H1 (cell line): ENCODE data around the gene OR6C75.

ENCODE experiments used
- CBX8 ChIP-seq: fragments of 300-800, 300-1000 bp; sonication (generic); IDR thresholded peaks from 2 replicates; pipeline ENCODE4 v1.7.1; 2016; ENCODE audit warnings: low read depth, low read length, borderline replicate concordance
- TF ChIP-seq, protein P1 (sequence below), 3 experiments: IDR thresholded peaks; 1 replicate in 2 of 3; 2 replicates in 1 of 3; pipeline versions ENCODE4 v1.5.1 to v1.6.1; 2011; ENCODE audit warnings: low read length in 3 of 3, mild to moderate bottlenecking in 3 of 3, inconsistent platforms in 2 of 3, low read depth in 1 of 3, moderate library complexity in 1 of 3; ENCODE audit not compliant: insufficient read depth in 1 of 3; ENCODE audit errors: control extremely low read depth in 1 of 3

DNA sequence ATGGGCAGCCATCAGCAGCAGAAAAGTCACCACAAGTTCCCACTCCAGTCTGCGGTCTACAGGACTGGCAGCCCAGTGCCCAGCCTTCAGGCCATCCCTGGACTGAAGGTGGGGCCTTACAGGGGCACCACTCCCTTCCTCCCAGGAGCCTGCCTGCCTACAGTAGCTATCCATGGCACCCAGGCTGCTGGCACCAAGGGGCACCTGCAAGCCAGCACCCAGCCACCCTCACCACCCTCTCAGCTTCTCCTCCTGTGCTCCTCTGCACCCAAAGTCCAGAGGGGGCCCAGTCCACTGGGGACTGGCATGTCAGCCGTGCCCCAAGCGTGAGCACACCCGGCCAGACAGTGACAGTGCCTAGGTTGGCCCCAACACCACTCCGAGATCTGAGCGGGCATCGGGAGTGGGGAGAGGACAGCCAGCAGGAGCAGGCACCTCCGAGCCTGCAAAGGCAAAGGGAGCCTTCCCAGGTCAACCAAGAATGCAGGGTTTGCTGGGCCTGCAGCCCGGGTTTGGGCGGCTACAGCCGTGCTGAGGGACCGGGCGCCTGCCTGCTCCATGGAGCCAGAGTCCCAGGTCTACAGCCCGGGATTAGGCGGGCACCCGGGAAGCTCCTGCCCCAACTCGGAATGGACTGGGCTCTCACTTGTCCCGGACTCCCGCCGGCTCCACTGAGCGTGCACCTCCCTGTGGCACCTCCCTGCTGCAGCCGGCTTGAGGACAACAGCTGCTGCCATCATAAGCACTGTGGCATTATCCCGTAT is 29.4 kb downstream of the OR6C75 start:
- TF ChIP-seq, protein P1, sequence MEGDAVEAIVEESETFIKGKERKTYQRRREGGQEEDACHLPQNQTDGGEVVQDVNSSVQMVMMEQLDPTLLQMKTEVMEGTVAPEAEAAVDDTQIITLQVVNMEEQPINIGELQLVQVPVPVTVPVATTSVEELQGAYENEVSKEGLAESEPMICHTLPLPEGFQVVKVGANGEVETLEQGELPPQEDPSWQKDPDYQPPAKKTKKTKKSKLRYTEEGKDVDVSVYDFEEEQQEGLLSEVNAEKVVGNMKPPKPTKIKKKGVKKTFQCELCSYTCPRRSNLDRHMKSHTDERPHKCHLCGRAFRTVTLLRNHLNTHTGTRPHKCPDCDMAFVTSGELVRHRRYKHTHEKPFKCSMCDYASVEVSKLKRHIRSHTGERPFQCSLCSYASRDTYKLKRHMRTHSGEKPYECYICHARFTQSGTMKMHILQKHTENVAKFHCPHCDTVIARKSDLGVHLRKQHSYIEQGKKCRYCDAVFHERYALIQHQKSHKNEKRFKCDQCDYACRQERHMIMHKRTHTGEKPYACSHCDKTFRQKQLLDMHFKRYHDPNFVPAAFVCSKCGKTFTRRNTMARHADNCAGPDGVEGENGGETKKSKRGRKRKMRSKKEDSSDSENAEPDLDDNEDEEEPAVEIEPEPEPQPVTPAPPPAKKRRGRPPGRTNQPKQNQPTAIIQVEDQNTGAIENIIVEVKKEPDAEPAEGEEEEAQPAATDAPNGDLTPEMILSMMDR (IDR thresholded peaks at IDR 0.05; ENCODE audit: control extremely low read depth in 1 of 3, insufficient read depth in 1 of 3, low read depth in 1 of 3, low read length in 3 of 3), result no peak
- no peak for TF ChIP-seq CBX8
